Dermis microvascular lymphatic vessel endothelial cell (primary cell): Measurements from ENCODE around the gene ZNF747. TPM values are rescaled to one million over a fixed set of nuclear protein-coding genes. Genes with fewer than 3 reads are reported as not detected.
A peak's percentile ranks its signal among the peaks of the same experiment; 100 is the strongest.
"Not testable (repeated sequence)": the region's sequence is repeated elsewhere in the genome, so short reads cannot be mapped to it uniquely, and the experiment has no call there.

Experiments used
- DNase-seq, 2 donors: peaks; one replicate each; pipeline versions ENCODE4 v3.0.0 to v3.0.0-alpha.2; 2010; ENCODE audit warnings: low read depth in 2 of 2
- total RNA-seq: library from RNA; depleted of rRNA; stranded (reverse); fragments of >200 nt; gene quantifications from 2 replicates; pipeline ENCODE4 v1.2.1, GENCODE V29; 2014

ZNF747 gene
- total RNA-seq, 1 donor from 2014 or later, result 5.8 TPM

DNA sequence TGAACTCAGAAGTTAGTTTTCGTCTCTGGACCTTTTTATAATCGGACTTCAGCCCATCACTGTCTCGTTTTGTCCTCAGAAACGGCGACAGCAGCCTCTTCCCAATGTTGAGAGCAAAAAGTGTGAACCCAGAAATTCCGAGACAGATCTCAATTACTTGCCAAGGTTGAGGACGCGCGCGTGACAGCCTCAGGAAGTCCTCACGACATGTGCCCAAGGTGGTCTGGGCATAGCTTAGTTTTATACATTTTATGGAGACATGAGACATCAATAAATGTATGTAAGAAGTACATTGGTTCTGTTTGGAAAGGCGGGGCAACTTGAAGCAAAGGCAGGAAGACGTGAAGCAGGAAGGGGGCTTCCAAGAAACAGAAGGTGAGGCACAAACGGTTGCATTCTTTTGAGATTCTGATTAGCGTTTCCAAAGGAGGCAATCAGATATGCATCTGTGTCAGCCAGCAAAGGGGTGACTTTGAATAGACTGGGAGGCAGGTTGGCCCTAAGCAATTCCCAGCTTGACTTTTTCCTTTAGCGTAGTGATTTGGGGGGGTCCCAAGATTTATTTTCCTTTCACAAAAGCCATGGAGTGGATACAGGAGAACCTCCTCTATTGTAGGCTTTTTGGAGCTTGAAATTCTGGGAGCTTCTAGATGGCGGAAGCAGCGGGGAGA, 583 bp upstream of the ZNF747 start:
- no peak for DNase-seq

DNA sequence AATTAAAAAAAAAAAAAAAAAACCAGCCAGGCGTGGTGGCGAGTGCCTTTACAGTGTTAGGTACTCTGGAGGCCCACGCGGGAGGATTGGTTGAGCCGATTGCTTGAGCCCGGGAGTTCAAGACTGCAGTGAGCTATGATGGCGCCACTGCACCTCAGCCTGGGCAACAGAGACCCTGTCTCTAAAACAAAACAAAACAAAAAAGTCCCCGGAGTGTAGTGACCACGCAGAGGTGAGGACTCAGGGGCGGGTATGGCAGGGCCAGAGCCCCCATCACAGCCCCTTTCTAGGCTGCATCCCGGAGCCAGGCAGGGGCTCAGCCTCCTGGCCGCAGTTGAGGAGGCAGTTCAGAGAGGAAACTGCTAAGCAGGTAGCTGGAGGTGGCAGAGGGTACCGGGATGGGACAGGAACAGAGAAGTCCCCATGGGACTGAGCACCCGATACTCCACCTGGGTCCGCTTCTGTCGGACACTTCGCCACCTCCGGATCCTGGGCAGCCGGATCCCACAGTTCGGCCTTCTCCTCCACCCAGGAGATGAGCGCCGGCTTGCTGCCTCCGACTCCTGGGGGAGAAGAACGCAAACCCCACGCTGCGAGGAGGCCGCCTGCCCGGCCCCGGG, 800 bp downstream of the ZNF747 start:
- no peak for DNase-seq

DNA sequence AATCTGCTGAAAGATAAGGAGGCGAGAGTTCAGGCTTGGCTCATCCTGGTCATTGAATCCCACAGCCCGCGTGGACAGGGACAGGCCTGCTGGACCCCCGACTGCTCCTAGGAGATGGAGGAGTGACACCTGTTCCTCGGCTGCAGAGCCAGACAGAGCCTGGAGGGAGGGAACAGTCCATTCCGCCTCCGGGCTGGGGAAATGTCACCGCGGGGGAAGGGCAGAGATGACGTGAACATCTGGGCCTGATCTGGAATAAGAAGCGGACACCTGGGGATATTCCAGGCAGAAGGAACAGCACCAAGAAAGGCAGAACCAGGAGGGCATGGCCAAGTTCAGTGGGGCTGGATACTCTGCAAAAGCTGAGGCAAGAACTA, 1.5 kb downstream of the ZNF747 start:
- DNase-seq, result no peak

DNA sequence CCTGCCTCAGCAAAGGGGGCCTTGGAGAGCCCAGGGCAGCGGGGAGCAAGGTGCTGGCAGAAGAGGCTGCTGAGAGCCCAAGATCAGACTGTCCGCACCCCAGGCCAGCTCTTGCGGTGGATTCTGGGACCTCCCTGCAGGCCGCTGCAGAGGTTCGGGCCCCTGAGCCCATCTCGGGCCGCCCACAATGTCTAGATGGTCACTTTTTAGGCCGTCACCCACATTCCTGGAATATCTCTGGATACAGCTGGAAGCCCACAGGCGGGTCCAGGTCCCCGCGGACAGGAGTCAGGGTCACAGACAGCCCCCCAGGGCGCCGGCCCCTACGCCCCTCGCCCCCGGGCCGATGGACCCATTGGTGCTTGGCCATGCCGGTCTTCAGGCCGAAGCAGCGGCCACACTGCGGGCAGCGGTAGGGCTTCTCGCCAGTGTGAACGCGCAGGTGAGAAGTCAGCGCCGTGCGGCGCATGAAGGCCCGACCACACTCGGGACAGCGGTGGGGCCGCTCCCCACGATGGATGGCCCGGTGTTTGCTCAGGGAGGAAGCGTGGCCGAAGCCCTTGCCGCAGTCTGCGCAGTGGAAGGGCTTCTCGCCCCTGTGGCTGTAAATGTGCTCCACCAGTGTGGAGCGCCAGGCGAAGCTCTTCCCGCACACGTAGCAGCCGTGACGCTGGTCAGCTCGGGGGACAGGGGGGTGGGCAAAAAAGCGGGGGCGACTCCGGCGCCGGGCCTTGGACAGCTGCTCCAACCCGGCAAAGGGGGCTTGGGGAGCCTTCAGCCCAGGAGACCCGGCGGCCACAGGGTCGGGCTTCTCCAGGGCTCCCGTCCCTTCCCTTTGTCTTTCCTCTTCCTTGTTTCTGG, 2.1 kb downstream of the ZNF747 start:
- DNase-seq, result no peak

DNA sequence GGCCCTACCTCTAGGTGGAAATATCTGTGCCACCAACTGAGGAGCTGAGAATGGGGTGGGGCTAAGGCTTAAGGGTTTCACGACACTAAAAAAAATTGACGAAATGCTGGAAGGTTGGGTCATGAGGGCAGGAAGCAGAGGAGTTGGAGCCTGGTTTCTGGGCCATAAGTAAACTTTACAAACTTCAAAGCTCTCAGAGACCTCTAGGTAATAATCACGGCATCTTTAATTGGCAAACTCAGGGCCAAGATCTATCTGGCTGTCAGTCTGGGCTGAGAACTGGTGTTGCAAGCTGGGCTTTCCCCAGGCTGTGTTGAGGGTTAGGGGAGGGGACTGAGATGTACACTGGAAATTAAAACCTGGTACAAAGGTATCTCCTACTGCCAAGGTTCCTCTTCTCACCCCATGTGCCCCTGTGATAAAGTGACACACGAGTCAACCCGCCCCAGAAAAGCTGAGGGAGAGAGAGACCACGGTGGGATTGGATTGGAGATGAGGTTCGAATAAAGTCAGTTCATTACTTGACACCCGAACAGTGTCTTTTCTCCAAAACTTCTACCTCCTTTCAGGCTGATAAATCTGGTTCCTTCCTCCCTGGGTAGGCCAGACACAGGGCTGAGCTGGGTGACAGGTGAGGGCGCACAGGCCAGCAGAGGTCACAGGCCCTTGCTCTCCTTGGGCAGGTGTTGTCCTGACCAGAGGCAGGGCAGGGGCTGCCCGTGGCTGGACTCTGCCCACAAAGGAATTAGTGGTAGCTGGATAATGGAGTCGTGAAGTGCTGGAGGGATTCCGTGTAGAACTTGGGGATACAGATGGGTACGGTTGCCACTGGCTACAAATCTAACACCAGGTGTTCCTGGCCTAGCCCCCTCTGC, 4.3 kb downstream of the ZNF747 start:
- no peak for DNase-seq

DNA sequence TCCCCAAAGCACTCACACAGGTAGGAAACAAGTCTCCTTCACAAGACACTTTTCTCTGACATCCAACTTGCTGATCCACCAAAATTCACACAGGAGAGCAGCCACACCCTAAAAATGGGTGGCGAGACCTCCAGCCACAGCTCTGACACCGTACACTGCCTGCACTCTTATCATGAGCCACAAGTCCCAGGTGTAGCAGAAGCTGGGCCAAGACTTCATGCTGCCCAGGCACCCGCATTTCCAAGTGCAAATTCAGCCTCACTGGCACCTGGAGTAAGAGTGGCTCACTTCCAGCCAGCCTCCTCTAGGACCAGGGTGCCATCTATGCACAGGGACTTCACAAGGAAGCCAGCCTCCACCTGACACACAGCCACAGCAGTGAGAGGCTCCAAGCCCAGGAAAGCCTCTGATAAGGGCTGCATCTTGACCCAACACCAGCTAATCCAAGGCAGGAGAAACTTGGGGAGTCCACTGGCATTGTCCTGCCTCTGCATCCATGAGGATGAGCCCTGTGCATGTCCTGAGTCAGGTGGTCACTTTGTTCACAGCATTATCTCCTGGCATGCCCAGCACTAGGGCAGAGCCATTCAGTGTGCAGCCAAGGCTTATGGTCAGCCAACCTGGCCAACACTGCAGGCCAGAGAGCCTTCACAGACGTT, 5.7 kb downstream of the ZNF747 start:
- no peak for DNase-seq

DNA sequence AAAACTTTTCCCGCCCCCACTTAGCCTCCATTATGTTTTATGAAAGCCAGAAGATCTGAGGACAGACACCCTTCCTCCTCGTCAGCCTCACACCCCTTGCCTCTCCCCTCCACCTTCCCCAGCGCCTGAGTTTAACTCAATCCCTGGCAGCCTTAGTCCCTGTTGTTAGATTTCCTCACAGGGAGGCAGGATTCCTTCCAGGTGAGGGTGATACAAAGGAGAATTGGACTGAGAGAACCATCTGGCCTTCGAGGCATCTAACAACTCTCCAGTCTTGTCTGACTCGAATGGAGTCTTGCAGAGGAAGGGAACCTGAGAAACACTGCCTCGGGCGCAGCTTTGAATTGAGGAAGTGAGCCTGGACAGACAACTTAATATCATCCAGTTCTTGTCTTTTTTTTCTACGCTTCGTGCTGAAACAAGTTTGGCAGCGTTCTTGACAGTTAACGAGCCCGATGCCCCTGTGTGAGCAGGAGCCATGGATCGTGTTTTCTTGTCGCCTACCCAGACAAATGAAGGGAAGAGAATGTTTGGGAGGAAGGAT, 7.0 kb downstream of the ZNF747 start:
- DNase-seq, result no peak

DNA sequence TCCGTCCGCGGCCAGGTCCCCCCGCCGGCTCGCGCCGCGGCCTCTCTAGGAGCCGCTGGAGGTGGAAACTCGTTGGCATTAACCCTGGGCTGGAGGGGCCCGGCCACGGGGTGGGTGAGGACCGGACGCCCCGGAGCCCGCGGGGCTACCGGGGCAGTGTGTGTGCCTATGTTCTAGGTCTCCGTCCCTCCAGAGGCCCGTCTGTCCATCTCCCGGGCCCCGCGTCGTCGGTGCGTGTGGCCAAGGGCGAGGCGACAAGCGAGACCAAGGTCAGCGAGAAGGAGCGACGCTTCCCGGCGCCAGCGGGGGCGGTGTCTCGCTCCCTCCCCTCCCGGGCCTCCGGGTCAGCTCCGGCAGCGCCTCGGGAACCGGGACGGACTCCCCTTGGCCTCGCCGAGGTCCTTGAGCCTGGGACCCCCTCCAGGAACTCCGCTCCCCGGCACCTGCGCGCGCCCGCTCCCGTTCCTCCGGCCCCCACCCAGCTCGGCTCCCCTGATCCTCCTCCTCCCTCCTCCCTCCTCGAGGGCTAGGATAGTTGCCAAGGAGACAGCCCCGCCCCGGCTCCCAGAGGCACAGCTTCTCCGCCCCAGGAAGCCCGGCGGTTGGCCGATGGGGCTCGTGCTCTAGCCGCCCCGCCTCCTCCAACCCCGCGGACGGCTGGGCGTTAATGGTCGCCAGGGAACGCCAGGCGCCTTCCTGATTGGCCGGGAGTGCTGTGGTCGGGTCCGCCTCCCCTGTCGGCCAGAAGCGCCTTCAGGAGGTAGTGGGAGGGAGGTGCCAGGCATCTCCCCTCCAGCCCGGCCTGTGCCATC, 7.6 kb downstream of the ZNF747 start:
- peak; percentile 89 to 98 for DNase-seq

DNA sequence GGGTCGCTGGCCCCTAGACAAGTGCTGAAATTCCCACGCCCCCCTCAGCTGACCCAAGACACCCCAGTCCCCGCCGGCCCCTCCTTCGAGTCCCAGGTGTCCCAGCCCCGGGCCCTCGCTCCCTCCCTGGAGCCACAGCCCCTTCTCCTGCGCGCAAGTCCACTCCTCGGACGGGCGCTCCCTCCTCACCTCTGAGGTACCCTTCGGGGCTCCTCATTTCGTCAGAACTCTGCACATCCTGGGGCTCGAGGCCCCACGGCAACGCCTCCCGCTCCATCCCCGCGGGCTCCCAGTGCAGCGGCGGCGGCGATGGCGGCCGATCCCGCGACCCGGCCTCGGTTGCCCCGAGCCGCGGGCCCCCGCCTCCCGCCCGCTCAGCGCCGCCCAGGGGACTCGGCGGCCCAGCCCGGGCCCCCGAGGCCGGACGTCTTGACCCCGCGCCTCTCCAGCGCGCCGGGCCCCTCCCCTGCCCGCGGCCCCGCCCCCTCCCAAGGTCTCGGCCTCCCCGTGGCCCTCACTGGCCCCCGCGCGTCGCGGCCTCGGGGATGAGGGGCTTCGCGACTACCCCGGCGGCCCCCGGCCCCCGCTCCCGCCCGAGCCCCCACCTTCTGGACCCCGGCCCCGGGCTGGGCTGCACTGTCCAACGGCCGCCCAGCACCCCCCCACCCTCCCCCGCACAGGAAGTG, 8.4 kb downstream of the ZNF747 start, which contains the start of gene ZNF768:
Gene ZNF768, minus strand, starts transcription at position 430 of the 686 bp plus-strand sequence. Its CDS starts 153 bp downstream, at position 277.
- peak in 1 of 2 donors; percentile 27 for DNase-seq

DNA sequence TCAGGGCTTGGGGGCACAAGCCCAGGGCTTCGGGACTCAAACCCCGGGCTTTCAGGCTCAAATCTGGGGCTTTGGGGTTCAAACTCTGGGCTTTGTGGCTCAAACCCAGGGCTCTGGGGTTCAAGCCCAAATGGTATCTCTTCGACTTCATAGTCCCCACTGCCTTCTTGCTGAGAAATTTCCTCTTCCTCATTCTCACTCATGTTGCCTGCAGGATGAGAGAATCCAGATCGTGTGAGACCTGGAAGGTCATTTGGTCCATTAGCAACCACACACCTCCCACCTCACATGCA, 8.9 kb downstream of the ZNF747 start:
- no peak for DNase-seq

DNA sequence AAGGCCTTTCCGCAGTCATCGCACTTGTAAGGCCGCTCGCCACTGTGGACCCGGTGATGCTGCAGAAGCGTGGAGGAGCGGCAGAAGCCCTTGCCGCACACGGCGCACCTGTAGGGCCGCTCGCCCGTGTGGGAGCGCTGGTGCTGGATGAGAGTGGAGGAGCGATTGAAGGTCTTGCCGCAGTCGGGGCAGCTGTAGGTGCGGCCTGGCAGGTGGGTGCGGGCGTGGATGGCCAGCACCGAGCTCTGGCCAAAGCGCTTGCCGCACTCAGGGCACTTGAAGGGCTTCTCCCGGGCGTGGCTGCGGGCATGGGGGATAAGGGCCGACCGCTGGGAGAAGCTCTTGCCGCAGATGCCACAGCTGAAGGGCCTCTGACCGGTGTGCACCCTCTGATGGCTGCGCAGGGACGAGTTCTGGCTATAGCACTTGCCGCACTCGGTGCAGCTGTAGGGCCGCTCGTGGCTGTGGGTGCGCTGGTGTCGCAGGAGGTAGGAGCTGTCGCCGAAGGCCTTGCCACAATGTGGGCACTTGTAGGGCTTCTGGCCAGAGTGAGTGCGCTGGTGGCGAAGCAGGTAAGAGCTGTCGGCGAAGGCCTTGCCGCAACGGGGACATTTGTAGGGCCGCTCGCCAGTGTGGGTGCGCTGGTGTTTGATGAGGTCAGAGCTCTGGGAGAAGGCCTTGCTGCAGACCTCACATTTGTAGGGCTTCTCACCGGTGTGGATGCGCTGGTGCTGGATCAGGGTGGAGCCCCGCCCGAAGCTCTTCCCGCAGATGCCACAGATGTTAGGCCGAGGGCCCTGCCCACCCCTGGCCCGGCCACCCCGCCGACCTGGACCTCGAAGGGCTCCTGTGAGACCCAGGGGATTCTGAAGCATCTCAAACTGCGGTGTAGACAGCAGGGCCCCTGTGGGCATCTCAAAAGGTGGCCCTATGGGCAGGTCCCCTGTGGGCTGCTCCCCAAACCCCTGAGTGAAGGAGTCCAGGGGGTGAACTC, 9.8 kb downstream of the ZNF747 start:
- no peak for DNase-seq

DNA sequence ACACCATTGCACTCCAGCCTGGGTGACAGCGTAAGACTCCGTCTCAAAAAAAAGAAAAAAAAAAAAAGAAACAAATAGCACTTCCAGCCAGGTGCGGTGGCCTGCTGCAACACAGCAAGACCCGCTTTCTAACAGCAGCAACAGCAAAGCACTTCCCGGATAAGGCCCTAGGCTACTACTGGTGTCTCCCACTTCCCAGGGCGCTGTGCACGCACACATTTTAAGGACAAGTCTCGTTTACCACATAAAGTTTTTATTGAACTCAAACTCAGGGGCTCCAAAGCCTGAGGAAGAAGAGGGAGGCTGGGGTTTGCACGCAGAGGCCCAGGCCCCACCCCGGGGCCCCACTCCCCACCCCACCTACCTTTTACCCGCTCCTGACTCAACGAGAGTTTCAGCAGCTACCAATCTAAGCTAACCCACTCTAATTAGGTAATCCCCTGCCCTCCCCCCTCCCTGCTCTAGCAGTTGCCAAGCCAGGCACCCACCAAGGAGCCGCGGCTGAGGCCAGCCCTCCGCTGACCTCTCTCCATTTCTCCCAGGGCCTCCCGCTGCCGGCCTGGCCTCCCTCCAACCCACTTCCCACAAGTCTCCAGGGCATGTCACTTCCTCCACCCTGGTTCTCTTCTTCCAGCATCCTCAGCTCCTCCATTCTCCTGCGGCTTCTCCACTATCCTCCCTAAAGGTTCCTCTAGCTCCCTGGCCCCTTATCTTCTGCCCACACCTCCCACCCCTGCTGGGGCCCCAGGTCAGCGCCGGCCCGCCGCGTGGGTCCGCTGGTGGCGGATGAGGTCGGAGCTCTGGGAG, 10.7 kb downstream of the ZNF747 start:
- no peak for DNase-seq

DNA sequence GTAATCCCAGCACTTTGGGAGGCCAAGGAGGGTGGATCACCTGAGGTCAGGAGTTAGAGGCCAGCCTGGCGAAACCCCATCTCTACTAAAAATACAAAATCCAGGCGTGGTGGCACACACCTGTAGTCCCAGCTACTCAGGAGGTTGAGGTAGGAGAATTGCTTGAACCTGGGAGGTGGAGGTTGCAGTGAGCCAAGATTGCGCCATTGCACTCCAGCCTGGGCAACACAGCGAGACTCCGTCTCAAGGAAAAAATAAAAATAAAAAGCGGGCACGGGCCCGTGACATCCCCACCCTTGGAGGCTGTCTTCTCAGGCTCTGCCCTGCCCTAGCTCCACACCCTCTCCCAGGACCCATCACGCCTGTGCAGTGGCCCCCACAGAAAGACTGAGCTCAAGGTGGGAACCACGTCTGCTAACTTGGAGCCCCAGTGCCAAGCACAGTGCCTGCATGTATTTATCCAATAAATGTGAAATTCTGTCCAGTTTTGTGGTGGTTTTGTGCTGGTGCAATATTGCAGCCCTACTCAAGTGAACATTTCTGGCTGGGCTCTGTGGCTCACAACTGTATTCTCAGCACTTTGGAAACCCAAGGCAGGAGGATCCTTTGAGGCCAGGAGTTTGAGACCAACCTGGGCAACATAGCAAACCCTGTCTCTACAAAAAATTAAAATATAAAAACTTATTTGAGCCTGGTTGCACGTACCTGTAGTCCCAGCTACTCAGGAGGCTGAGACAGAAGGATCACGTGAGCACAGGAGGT, 11.8 kb downstream of the ZNF747 start:
- not testable (repeated sequence) for DNase-seq

DNA sequence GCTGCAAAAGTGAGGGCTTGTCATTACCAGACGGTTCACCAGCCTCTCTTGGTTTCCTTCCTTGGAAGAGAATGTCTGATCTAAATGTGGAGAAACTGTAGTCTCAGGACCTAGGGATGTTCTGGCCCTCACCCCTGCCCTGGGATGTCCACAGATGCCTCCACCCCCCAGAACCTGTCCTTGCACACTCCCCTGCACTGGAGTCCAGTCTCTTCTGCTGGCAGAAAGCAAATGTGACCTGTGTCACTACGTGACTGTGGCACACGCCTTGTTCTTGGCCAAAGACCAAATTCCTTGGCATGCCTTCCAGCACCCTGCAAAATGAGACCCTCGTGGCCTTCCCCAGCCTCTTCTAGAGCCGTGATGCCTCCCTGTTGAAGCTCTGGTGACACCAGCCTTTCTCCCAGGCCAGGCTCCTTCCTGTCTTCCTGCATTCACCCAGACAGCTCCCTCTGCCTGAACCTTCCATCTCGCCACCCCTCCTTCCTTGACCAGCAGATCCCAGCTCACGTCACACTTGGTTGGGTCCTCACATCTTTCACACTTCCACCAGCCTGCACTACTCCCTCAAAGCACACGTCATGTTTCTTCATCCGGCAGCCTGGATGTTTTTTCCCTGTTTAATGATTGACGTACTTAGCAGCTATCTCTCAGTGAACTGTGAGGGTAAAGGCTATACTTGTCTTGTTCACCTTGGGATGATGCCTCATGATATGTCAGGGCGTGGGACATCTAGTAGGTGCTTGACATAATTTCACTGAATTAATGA, 12.6 kb downstream of the ZNF747 start:
- DNase-seq, result no peak

DNA sequence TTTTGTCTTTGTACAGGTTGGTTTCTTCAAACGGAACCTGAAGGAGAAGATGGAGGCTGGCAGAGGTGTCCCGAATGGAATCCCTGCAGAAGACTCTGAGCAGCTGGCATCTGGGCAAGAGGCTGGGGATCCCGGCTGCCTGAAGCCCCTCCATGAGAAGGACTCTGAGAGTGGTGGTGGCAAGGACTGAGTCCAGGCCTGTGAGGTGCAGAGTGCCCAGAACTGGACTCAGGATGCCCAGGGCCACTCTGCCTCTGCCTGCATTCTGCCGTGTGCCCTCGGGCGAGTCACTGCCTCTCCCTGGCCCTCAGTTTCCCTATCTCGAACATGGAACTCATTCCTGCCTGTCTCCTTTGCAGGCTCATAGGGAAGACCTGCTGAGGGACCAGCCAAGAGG, 13.2 kb downstream of the ZNF747 start:
- no peak for DNase-seq
